Stimulated activated CD4-positive, alpha-beta T cell treated with anti-CD3 and anti-CD28 coated beads, Interleukin-15, amount 100 ng/mL, for 1 hour (primary cell): ENCODE data around the gene ZNF677.
A peak's percentile ranks its signal among the peaks of the same experiment; 100 is the strongest.
"Not testable (repeated sequence)": the region's sequence is repeated elsewhere in the genome, so short reads cannot be mapped to it uniquely, and the experiment has no call there.

Experiments used
- DNase-seq, 2 donors: peaks; one replicate each; pipeline ENCODE4 v3.0.0-alpha.2; 2020; ENCODE audit warnings: low read depth in 1 of 2, low spot score in 1 of 2

Gene ZNF677

DNA sequence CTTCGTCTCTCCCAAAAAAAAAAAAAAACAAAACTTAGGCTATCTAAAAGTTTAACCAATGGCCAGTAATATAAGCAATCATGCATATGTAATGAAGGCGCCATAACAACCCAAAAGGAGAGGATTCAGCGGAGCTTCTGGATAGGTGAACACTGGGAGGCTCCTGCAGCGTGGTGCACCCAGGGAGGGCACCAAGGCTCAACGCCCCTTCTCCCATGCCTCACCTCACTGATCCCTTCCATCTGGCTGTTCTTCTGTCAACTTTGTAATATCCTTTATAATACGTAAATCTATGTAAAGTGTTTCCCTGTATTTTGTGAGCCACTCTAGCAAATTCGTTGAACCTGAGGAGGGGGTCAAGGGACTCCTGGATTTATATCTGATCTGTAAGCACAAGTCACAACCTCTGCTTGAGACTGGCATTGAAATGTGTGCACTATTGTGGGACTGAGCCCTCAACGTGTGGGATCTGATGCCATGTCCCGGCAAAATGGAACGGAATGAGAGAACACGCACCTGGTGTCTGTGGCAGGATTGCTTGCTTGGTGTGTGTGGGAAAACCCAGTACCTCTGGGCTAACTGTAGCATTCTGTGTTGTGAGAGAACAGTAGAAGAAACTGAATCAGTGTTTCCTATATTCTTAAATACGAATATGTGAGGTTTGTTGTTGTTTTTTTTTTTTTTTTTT, 61.0 kb downstream of the ZNF677 start:
- no peak for DNase-seq

DNA sequence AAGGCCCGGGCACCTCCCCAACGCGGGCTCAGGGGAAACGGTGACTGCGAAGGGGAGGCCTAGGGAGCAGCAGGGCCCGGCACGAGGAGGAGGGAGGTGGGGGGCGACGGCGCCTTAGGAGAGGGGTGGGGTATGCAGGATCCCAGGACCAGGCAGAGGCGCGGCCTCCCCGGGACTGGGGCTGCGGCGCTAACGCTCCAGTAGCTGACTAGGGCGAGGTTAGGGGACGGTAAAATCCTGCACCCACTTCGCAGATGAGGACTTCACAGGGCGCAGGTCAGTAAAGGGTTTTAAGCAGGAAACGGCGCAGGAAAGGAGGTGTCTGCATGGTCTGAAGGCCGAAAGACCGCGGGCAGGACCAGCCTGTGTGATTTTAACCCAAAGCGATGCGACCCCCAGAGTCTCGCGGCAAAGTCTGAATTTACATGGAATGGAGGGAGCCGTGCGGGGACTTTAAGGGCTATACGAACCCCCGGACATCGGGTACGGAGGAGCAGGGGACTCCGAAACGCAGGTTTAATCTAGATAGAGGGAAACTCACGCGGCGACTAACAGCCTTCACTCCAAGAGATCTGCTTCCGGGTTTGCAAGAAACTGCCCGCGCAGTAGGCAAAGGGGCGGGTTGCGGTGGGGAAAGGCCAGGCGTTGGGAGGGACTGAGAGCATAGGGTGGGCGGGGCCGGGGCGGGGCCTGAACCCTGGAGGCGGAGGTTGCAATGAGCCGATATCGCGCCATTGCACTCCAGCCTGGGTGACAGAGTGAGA, 61.7 kb downstream of the ZNF677 start, which contains the start of gene ZNF665:
Gene ZNF665, minus strand, starts transcription at position 588 of the 764 bp plus-strand sequence. CDS start 10,460 bp downstream, outside the sequence.
- DNase-seq: peak; percentile 42 to 59

DNA sequence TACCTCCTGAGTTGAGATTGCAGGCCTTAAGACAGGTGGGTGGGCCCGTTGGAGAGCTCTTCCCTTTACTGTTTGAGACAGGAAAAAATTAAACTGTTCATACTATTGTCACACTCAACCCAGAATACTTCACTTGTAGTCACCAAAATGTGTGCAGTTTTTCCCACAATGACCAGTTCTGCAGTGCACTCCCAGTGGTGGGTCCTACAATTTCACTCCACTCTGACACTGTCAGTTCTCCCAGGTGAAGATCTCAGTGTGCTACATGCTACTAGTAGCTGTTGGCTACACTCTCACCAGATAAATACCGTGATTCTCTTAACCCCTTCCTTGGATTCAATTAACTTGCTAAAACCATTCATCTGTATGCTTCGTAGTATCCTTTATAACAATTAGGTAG, 64.4 kb downstream of the ZNF677 start:
- DNase-seq: no peak

DNA sequence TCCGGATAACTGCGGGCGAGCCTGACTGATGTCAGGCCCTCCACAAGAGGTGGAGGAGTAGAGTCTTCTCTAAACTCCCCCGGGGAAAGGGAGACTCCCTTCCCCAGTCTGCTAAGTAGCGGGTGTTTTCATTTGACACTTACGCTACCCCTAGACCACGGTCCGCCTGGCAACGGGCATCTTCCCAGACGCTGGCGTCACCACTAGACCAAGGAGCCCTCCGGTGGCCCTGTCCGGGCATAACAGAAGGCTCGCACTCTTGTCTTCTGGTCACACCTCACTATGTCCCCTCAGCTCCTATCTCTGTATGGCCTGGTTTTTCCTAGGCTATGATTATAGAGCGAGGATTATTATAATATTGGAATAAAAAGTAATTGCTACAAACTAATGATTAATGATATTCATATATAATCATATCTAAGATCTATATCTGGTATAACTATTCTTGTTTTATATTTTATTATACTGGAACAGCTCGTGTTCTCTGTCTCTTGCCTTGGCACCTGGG, 64.9 kb downstream of the ZNF677 start:
- DNase-seq: not testable (repeated sequence)
